ENCODE data around the gene GAMT.
A peak's percentile ranks its signal among the peaks of the same experiment; 100 is the strongest.

Gene GAMT

GRCh38 chr19:1383312-1384084 is 17.8 kb downstream of the GAMT start, which contains the start of gene NDUFS7:
NDUFS7 (plus strand) TSS chr19:1383907; CDS start chr19:1383927, 20 bp downstream.
- DNase-seq, result peak; percentile 94 to 97 (median 96)

GRCh38 chr19:1383017-1383311 is 18.4 kb downstream of the GAMT start:
- no peak for DNase-seq

GRCh38 chr19:1382250-1382649 is 19.1 kb downstream of the GAMT start:
- no peak for DNase-seq

DNA sequence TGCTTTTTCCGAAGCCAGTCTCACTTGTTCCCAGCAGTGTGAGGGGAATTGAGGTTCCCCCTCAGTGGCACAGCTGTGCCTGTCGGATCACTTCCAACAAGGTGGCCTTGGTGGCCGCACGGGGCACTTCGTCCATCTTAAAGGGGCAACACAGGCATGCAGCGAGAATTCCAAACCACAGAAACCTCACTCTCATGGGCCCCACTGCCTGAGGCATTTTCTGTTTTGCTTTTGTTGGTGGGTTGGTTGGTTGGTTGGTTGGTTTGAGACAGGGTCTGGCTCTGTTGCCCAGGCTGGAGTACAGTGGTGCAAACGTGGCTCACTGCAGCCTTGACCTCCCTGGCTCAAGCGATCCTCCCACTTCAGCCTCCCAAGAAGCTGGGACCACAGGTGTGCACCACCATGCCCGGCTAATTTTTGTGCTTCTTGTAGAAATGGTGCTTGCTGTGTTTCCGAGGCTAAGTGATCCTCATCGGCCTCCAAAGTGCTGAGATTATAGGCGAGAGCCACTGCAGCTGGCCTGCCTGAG is 21.3 kb downstream of the GAMT start:
- no peak for DNase-seq

- no peak for DNase-seq
Measured at GRCh38 chr19:1379126-1379905, 22.0 kb downstream of the GAMT start.

DNA sequence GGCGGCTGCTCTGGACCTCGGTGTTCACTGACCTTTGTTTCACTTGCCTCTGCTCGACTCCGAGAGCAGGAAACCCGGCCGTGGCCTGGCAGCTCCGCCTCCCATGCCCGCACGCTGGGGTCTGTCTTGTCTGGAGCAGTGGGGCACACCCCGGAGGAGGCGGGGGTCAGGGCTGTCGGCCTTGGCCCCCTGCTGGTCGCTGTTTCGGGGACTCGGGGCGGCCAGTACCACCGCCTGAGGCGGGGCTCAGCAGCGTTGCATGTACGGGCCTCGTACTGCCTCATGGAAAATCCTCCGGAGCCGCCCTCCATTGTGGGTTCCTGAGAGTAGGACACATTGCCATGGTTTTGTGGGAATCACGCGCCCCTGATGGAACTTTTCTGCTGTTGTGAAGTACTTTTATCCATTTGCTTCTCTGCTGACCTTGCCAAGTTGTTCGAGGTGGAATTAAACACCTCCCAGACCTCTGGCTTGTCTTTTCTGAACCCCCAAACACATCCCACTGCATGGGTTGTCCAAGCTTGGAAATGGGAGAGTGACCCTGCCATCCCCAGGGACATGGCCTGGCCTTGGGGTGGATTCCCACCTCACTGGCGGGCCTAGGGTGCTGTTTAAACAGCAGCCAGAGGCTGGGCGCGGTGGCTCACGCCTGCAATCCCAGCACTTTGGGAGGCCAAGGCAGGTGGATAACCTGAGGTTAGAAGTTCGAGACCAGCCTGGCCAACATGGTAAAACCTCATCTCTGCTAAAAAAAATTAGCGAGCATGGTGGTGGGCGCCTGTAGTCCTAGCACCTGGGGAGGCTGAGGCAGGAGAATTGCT is 23.2 kb downstream of the GAMT start:
- DNase-seq, result no peak

GRCh38 chr19:1377176-1377964 is 24.0 kb downstream of the GAMT start:
- DNase-seq, result no peak

DNA sequence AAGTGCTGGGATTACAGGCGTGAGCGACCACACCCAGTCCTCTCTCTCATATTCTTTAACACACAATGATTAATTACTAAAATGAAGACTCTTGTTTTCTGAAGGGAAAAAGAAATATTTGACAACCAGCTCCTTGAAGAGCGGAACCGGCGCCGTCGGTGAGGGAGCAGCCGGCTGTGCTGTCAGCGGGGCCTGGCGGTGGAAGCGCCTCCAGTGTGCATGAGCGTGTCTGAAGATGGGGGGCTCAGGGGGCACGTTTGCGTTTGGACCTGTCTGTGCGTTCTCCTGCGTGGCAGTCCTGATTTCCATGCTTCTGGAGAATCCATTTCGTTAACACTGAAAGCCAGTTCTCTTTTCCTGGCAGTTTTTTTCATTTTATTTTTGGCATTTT is 24.9 kb downstream of the GAMT start:
- no peak for DNase-seq

GRCh38 chr19:1374250-1374577 is 27.1 kb downstream of the GAMT start:
- DNase-seq, result no peak

DNA sequence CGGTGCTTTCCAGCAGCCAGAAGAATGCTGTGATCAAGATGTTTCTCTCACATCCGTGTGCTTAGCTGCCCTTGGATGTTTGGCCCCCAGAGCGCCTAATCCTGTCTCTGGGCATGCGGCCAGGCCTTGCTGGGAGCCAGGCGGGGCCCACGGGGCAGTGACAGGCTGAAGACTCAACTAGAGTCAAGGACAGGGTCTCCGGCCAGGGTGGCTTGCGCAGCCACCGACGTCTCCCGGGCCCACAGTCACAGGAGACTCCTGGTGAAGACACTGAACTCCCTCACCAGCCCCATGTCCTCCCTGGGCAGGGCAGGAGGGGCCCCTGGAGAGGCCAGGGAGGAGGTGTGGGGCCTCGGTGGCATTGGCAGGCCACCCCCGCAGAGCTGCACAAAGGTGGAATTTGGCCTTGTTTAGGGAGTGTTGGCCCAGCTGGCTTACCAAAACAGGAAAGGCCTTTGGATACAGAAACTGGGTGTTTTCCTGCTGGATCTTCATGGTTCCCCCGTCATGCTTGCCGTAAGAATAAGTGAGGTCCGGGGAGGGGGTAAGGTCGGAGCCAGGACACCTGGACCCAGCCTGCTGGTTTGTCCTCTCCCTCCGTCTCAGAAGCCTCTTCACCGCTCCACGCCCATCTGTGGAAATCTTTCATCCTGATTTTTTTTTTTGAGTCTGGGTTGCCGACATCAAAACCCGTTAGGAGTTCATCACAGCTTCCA is 27.6 kb downstream of the GAMT start:
- no peak for DNase-seq

DNA sequence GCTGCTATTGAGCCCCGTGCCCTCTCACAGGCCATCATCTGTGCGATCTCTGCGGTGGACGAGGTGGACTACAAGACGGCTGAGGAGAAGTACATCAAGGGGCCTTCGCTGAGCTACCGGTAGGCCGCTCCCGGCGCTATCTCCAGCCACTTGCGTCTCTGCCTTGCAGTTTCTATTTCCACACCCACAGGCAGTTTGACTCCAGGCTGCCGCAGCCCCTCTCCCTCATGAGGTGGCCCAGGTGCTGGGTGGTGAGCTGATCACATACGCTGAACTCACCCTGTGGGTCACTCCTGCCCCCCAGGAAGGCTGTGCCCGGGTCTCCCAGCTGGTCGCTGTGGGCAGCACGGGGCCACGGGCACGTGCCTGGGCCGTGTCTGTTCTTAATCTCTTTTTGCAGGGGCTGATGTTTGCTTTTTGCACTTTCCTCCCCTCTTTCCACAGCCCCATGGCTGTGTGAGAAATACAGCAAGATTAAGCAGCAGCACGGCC is 28.3 kb downstream of the GAMT start:
- DNase-seq, result no peak

DNA sequence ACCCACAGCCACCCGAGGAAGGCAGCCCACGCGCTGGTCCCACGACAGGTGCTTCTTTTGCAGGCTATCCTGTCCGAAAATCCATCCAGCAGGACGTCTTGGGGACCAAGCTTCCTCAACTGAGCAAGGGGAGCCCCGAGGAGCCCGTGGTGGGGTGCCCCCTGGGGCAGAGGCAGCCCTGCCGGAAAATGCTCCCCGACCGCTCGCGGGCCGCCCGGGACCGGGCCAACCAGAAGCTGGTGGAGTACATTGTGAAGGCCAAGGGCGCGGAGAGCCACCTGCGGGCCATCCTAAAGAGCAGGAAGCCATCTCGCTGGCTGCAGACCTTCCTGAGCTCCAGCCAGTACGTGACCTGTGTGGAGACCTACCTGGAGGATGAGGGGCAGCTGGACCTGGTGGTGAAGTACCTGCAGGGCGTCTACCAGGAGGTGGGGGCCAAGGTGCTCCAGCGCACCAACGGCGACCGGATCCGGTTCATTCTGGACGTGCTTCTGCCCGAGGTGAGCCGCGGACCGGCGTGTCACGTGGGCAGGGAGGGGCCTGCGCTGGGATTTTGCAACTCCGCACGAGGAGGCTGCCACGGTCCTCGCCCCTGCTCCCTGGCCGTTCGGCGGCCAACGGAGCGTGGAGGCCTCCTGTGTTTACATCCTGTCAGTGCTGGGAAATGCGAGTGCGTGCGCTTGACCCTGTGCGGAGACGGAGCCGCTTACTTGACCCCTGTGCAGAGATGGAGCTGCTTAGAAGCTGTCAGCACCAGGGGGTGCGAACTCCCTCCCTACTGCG is 30.6 kb downstream of the GAMT start:
- DNase-seq, result no peak

- DNase-seq, result no peak
Measured at GRCh38 chr19:1369214-1369805, 32.0 kb downstream of the GAMT start.

DNA sequence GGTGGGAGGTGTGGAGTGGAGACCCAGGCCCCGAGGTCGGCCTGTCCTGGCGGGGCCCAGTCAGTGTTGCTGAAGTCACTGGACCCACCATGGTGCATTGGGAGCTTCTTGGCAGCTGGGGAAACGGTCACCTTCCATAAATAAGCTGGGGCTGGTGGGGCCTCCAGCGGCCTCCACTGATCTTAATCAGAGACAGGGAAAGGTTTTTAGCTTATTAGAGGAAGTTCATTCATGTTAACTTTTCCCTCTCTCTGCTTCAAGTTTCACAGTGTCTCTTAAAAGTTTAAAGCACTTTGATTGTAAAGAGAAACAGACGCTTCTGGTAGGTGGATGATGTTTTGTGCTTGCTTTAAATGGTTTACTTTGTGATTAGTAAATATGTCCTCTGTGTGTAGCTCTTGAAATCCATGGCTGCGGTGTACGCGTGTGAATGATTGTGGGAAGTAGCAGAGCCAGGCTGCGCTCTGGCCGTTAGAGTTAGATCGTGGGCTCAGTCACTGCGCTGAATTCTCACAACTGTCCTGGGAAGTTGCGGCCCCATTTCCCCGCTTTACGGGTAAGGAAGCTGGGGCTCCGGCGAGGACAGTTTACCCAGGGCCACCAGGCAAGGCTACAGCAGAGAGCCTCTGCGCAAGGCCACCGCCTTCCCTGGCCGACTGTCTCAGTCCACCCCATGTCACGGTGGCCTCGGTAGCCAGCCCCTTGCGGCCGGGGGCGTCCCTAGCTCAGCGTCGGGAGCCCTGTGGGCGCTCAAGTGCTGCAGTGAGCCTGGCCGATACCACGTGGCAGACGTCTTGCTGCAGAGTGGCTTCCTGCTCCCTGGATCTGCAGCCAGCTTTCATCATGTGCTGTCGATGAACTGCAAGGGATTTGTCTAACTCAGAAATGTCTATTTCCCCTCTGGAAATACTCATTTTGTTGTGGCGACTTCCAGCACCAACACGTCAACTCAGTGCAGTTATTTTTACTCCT is 34.2 kb downstream of the GAMT start:
- DNase-seq, result peak; percentile 46 to 61 (median 53)

- DNase-seq, result no peak
Measured at GRCh38 chr19:1366296-1366695, 35.0 kb downstream of the GAMT start.

DNA sequence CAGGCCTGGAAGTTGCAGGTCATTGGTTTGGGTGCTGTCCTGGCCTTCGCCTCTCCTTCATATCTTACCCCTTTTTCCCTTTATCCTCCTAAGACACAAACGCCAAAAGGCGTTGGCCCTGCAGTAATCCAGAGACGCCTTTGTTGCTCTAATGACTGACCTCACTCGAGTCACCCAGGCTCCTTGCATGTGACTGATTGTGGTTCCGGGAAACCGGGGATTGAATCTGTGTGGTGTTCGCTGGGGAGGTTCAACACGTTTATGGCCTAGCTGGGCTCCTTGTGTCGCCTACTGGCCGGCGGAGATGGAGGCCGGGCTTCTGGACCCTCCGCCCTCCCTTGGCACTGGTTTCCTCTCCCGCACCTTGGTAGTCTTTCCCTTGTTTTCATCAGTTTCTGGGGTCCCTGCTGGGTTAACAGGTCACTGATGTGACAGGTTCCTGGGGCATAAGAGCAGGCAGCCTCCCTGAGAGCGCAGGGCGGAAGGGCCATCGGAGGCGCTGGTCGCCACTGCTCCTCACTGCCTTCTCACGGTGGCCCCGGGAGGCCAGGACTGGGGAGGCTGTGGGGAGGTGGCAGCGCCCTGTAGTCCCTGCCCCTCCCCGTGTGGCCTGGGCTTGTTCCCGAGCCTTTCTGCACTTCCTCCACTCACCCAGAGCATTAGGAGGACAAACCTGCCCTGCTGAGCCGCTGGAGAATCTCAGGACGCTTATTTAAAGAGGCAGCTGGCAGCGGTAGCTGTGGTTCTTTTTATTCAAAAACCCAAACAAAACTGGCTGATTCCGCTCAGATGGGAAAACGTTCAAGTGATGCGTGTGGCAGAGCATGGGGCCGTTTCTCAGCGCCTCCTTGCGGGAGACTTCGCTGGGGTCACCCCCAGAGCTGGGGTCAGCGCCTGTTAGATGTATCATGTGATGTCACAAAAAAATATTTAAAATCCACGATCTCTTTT is 35.7 kb downstream of the GAMT start:
- no peak for DNase-seq

GRCh38 chr19:1364070-1364704 is 37.2 kb downstream of the GAMT start:
- DNase-seq, result peak in 2 of 3 donors; percentile 14 to 26

All from suppressor macrophage treated with lipopolysaccharide for 1 hour (primary cell).